ELR (cell line): Measurements from ENCODE around the gene CD46.

Source experiments
- DNase-seq: peaks from one replicate; pipeline ENCODE4 v3.0.0-alpha.2; 2015; ENCODE audit warnings: low read depth

The CD46 gene

DNA sequence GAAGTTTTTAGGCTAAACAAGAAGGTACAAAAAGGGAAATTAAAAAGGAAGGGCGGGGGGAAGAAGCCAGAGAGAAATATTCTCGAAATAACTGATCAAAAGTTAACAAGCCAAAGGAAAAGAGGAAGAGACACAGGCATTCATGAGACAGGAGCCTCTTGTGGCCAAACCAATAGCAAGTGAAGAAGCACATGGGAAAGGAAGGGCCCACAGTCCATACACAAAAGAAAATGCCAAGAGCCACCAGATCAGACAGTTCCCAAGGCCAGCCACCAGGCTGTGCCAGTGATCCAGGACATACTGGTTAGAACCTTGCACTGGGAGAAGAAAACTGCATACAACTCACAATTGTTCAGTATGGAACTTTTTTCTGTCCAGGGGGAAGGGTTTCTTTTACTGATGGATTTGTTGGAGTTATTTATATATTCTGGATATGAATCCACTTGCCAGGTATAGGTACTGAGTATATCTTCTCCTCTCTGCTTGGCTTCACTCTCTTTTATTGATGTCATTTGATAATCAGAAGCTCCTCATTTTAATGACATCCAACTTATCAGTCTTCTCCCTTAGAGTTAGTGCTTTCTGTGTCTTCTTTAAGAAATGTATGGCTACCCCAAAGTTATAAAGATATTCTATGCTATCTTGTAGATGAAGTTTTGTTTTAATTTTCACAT, 76.8 kb downstream of the CD46 start:
- DNase-seq = peak; percentile 89

DNA sequence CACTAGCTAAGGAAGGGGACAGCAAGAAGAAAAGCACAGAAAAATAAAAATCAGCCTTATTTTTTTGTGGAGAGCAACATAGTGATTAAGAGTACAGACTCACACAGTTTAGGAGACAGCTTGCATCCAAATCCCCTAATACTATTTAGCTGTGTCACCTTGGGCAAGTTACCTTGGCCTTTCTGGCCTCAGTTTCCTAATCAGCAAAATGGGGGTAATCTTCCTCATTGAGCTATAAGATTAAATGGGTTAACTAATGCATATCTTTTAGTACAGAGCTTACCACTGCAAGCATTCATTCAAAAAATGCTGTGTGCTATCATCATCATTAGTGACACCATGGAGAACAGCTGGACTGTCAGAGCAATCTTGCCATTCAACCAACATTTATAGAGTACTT, 77.7 kb downstream of the CD46 start:
- DNase-seq = no peak

DNA sequence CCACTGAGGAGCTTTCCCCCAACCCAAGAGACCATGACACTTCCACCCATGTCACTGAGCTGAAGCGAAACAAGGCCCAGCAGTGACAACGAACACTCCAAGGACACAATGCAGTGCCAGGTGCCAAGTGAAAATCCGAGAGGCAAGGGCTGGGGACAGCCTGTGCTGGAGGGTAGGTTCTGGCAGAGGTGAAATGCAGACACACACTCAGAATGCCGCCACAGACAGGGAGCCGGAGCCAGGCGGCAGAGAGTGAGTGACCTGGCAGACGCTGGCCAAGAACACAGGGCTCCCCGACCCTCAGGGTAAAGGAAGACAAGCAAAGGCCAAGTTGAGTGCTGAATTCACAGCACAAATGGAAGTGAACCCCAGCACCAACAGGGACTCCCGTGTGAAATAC, 78.9 kb downstream of the CD46 start:
- no peak for DNase-seq

DNA sequence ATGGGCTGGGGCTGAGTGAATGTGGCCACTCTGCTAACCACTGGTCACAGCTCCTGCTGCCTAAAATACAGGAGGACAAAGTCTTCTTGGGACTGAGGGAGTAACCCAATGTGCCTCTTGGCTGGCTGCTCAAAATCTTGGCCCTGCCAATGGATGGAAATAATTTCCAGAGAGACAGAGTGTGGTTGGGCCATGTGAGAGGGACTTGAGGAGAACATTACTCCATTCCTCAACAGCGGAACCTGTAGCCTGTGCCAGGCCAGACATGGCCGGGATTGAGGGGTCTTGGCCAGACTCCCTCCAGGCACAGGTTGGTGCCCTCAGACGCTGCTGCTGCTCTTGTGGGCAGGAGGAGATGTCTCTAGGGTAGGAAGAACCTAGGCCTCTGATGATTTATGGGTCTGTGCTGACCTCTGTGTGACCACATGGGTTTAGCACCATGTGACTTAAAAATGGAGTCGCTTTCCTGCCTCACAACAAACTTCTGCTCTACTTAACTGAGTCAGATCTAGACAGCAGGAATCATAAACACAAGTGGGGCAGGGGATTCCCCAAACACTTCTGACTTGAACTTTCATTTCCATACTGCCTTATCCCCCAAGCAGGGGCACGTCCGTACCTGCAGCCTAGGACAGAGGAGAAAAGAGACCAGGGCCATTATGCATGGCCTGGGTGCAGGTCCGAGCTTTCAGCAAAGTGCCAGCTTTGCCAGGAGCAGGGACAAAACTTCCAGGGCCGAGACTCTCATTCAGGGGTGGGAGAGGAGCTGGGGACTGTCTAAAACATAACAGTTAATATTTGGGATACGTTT, 79.9 kb downstream of the CD46 start:
- peak; percentile 38 for DNase-seq

DNA sequence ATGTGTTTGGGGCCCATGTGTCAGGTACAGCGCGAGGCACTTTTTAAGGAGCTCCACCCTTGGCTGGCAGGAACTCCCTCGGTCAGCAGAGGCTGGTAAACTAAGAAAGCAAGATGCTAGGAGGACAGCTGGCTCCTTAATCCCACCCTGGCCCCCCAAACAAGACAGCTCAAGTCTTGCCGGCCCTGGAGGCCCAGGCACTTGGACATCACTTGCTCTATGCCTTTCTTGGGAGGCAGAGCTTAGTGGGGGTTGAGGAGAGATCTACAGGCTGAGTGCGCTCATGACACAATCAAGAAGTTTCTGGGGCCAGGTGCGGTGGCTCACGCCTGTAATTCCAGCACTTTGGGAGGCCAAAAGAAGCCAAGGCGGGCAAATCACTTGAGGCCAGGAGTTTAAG, 80.9 kb downstream of the CD46 start:
- DNase-seq = no peak

DNA sequence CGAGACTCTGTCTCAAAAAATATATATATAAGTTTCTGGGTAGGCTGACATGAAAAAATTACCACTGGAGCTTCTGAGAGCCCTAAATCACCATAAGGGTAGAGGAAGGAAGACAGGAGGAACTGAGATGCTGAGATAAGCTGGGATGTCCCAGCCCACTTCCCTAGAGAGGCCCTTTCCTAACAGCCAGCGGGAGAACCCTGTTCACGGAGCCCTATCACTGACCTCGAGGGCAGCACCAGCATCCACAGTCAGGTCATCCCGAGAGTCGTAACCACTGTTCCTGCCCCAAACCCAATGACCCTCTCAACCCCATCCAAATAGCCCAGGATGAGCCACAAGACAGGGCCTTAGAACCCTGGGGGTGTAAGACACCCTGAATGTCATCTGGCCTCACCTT, 81.5 kb downstream of the CD46 start:
- DNase-seq = no peak

DNA sequence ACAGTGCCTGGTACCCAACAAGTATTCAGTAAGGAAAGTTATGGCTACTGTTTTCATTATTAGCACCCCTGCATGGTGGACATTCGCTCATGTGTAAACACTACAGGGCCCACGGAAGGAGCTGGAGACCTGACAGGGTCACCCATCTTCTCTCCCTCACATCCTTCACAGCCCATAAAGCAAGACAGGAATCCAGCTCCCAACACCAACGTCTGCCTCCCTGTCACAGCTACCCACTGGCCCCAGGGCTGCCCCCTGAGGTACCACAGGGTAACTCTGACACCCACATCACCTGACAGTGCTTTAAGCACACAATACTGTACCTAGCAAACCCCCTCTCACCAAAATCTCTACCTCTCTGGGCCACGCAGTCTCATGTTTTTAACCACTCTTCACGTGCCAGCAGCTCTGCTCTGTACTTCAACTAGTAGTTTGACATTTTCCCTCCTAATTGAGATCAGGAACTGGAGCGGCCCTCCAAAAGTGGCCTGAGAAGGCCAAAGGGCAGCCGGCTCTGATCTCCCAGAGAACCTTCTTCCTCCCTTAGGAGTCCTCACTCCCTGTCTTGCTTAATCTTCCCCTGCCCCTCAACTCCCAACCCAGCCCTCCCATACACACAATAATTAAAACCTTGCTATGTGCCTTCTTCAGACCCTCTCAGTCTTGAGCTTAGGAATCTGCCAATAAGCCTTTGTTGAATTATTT, 82.3 kb downstream of the CD46 start:
- DNase-seq = no peak

DNA sequence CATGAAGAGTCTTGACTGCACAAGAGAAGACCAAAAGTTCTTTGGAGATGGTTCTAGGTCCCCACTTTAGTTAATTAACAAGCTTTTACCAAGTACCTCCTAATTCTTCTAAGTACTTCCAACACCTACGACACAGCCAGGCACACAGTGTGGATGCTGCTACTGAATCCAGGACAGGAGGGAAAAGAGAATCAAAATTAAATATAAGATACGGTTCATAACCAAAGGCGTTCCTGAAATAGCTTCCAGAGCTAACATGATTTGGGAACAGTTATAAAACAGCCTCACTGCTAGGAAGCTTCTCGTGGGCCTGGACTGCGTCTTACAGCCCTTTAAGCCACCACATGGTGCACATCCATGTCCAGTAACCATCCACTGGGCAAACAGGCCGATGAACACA, 84.1 kb downstream of the CD46 start:
- no peak for DNase-seq

DNA sequence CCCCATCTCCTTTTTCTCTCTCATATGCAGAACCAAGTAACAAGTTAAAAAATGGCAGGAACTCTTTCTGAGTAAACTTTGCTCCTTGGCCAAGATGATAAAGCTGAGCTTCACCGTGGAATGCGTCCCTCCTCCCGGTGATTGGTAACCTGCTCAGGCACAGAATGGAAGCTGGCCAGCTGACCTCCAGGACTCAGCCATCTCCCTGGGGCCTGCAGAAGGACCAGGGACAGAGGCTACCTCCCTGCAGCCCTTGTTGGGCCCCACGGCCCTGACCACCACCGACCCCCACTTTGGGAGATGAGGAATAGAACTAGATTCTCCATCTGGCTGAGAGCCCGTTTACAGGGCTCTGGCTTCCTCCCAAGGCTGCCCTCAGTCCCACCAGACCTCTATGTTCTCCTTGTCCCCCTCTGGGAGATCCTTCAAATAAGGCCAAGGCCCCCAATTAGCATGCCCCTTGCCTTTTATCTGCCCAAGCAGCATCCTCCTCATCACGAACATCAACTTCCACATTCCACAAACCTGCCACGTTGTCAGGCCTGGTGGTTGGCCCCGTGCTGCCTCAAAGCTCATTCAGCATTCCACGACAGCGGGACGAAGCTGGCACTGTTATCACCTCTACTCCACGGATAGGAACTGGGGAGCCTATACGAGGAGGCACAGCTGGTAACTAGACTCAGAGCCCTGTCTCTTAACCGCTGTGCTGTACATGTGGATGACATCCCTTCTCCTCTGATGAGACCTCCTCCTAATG, 84.9 kb downstream of the CD46 start:
- no peak for DNase-seq

DNA sequence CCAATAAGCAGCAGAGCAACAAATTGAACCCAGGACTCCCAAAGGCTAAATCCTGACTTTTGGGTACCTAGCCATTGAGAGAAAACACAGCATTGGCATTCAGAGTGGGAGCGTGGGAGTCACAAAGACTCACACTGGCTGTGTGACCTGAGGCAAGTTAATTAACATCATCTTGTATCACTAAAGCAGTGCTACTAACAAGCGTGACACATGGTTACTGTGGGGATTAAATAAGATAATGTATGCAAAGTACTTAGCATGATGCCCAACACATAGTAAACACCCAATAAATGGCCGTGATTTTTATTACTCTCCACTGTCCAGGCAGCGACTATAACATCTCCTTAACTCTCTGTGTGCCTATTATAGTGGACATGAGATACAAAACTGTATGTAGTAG, 85.8 kb downstream of the CD46 start:
- no peak for DNase-seq

DNA sequence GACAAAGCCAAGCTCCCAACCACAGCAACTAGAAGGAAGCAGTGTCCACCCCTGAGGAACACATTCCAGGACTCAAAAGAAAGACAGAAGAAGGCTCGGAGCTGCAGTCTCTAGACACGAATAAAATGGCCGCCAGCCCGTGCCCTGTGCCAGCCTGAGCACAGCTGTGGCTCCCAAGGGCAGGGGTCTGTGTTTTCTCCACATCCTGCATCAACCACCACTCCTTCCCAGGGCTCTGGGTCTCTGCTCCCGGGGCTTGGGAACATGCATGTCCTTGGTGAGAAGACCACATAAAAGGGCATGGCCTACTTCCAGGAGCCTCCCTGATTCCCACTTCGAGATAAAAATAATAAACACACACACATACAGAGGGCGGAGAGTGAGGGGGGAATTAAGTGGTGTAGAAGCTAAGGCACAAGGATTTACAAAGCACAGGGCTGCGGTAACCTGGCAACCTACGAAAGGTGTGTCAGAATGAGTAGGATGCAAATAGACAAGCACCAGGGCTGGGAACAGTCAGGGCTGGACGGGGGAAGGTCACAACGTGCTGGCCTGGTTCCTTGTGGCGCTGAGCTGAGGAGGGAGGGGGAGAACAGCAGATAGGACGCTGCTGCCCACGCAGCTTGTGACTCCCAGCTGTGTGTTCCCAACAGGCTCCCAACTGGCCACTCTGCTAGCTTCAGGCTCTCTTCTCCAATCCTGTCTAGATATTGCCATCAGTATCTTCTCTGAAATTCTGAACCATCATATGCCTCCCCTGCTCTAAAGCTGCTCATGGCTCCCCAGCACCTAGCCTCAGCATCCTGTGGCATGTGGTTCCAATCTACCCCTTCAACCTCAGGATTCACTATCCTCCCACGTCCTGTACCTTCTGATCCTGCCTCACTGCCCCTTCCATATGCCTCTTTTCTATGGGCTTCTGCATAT, 86.6 kb downstream of the CD46 start:
- no peak for DNase-seq

DNA sequence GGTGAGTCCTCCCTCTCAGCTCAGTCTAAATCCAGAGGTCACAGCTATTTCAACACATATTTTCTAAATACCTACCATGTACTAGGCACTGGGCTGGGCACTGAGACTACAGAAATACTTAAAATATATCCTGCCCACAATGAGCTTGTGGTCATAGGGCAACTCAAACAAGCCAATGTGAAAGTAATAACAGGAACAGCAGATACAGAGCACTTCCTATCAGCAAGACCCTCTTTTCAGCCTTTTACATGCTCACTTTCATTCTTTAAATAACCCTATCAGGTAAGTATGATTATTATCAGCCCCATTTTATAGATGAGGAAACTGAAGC, 87.2 kb downstream of the CD46 start:
- DNase-seq = no peak

DNA sequence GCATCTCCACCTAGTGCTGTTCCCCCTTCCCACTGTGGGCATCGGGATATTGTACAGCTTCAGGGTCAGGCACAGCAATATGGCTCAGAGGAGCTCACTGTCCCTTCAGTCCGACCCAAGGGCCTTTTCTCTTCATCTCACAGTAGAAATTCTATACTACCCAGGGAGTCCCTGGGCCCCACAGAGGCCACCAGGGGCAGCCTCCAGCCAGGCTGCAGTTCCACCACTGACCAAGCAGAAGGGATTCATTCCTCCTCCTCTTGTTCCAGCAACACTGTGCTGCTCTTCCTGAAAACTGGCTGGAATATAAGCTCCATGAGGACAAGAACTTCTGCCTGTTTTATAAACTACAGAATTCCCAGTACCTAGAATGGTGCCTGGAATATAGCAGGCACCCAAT, 88.5 kb downstream of the CD46 start:
- DNase-seq = no peak

DNA sequence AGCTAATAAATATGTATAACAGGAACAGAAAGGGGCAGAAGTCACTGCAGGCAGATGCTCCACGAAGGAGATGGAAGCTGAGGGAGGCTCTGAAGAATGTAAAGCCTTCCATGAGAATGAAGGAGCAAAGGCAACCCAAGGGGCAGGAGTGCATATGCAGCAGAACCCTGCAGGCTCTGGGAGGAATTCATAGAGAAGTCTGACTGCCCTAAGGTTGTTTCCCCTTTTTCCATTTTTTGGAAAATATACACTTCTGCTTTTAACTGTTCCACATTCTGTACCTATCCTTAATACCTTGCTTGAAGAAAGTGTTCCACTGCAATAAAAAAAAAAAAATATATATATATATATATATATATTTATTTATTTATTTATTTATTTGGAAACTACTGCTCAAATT, 89.4 kb downstream of the CD46 start:
- DNase-seq = no peak

DNA sequence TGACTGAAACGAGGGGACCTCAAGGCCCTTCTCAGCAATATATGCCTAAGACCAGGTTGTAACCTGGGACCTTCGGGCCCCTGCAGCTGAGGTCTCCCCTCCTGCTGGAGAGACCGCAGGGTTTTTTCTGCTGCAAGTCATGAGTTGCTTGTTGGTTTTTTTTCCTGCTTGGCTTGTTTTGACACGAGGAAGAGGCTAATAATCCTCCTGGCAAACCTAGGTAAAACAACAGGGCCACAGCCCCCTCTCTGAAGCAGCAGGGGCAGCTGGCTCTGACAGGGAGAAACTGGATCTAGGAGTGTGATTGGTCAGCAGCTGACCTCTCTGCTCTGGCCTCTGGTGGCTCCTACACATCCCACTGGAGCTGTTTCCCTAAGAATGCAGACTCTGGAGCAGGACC, 90.0 kb downstream of the CD46 start:
- DNase-seq = no peak

DNA sequence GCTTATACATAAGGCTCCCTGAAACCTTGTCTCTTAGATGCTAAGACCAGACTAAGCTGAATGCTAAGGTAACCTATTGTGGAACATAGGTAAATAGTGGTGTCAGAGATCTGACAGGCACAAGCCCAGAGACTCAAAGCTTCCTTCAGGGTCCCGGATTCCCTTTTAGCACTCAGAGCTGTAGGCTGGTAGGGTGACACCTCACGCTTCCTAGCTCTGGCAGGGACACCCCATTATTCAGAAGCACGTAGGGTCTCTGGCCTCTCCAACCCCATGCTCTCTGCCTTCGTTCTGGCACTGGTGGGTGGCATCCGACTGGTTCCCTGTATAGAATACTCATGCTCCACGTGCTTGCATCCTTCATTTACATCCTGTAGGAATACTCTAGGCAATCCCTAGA, 90.7 kb downstream of the CD46 start:
- DNase-seq = no peak

DNA sequence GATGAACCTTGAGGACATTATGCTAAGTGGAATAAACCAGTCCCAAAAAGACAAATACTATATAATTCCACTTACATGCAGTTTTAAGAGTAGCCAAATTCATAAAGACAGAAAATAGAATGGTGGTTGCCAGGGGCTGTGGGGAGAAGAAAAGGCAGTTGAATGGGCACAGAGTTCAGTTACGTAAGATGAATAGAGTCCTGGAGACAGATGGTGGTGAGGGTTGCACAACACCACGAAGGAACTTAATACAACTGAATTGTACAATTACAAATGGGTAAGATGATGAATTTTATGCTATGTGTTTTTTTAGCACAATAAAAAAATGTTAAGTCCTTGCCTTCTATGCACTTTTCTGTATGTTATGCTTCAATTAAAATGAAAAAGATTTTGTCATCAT, 92.5 kb downstream of the CD46 start:
- no peak for DNase-seq
